GM12801 (cell line): ENCODE results near the gene ASCC1.

Experiments
- TF ChIP-seq, protein P1 (sequence below): IDR thresholded peaks from one replicate; pipeline ENCODE4 v1.5.1; 2011; ENCODE audit warnings: control low read depth; ENCODE audit not compliant: insufficient read length; ENCODE audit errors: extremely low read depth

Gene ASCC1

DNA sequence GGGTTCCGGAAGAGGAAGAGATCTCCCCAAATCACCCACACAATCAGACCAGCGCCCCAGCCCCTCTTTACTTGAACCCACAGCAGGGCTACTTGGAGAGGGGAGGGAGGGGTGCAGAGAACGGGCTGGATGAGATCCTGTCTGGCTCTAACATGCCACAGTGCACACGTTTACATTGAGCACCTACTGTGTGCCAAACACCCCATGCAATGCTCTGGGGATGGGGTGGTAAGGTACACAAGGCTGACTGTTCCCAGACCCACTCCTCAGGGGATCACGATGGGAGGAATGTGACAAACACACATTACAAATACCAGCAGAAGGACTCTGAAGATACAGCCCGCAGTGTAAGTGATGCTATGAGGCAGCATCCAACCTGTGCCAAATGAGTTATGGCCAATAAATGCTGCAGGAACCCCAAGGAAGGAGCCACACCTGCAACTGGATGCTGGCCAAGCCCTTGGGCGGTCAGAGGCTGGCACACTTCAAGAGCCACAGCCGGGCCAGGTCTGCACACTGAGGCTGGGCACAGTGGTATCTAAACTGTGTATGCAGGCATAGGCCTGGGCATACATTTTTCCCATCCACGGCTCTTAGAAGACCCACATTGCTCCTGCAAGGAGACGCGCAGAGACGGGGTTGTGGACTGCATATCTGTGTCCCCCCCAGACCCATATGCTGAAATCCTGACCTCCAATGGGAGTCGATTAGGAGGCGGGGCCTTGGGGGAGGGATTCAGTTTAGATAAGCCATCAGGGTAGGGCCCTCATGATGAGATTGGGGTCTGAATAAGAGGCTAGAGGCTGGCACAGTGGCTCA, 134.1 kb downstream of the ASCC1 start:
- TF ChIP-seq, protein P1, sequence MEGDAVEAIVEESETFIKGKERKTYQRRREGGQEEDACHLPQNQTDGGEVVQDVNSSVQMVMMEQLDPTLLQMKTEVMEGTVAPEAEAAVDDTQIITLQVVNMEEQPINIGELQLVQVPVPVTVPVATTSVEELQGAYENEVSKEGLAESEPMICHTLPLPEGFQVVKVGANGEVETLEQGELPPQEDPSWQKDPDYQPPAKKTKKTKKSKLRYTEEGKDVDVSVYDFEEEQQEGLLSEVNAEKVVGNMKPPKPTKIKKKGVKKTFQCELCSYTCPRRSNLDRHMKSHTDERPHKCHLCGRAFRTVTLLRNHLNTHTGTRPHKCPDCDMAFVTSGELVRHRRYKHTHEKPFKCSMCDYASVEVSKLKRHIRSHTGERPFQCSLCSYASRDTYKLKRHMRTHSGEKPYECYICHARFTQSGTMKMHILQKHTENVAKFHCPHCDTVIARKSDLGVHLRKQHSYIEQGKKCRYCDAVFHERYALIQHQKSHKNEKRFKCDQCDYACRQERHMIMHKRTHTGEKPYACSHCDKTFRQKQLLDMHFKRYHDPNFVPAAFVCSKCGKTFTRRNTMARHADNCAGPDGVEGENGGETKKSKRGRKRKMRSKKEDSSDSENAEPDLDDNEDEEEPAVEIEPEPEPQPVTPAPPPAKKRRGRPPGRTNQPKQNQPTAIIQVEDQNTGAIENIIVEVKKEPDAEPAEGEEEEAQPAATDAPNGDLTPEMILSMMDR: no peak

DNA sequence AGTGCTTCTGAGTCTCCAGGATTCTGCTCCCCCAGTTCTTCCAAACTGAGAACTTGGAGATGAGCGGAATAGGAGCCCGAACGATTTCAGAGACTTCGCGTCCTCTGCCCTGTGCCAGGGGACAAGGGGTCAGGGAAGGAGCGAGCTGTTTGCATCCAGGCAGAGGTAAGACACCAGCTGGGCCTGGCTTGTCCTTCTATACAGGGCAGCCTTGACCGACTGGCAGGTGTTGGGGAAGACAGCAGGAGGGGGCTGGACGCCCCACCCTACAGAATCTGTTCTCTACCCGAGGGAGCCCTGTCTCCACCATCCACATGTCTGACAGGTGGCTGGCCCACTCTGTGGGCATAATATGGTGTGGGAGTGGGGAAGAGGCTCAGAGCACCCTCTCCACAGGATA, 134.9 kb downstream of the ASCC1 start:
- TF ChIP-seq, protein P1: no peak

DNA sequence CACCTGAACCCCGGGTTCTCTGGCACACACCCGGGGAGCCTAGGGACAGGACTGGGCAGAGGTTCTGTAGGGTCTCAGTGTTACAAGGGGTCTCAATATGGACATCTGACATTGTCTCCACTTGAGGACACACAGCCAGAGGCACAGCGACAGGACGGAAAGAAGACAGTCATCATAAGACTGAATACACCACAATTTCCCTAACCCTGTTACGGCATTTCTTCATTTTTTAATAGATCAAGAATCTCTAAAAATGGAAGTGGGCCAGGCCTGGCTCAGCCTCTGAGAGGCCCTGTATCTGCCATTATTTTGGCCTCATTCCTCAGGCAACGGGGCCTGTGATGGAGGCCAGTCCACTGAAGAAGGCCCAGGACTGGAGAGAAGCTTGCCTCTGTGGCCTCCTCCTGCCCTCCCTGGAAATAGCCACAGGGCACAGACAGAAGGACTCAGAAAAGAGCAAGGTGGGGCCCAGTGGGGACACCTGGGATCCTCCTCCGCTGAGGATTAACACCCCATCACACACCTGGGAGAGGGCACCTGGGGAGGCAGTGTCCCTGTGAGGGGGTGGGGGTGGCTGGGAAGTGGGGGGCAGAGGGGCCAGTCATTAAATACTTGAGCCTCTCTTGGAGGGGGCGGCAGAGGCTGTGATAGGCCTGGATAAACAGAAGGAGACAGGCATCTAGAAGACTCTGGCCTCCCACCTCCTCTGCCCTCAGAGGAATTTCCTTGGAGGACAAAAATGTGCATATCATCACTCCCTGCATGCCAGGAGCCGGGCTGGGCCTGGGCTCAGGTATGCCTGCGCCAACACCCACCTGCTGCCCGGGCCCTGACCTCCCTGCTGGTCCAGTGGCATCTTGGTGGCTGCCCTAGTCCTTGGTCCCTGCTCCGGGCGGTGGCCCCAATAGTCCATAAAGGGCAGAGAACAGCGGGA, 135.8 kb downstream of the ASCC1 start:
- TF ChIP-seq, protein P1: no peak

DNA sequence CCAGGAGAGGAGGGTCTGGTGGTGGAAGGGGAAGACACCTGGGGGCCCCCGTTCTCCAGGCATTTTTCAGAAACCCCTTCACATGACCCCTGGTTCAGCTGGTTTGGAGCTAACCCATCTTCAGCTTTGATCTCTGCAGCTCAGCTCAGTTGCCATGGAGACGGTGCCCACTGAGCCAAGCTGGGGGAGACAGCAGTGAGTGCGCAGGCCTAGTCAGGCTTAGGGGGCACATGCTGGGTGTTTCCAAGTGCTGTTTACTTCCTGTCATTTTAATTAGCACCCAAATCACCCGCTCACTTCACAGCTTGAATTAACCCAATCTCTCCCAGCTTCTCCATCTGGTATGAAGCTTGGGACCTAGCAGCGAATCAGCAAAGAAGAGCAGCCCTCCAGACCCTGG, 136.7 kb downstream of the ASCC1 start:
- TF ChIP-seq, protein P1: no peak

DNA sequence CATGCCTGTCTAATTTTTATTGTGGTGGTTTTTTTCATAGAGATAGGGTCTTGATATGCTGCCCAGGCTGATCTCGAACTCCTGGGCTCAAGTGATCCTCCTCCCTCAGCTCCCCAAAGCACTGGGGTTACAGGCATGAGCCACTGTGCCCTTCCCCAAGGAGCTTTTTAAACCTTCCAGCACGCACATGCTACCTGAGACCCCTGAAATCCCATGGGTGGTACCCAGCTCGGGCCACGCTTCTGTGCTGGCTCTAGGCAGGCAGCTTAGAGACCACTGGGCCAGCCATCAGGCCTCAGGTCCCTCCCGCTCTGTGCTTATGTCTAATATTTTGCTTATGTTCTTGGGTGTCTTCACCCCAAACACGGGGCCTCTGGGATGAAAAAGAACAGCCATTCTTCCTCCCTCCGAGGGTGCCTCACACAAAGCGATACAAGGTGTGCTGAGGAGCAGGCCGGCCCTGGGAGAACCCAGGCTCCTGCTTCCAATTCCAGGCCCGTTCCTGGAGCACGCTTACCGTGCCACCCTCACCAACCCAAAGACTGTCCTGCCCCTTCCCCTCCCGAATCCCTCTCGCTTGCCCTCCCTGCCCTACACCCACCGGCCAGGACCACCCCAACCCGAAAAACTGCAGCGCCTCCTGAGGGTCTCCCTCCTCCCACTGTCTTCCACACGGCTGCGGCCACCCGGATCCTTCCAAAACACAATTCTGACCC, 138.6 kb downstream of the ASCC1 start:
- TF ChIP-seq, protein P1: no peak

DNA sequence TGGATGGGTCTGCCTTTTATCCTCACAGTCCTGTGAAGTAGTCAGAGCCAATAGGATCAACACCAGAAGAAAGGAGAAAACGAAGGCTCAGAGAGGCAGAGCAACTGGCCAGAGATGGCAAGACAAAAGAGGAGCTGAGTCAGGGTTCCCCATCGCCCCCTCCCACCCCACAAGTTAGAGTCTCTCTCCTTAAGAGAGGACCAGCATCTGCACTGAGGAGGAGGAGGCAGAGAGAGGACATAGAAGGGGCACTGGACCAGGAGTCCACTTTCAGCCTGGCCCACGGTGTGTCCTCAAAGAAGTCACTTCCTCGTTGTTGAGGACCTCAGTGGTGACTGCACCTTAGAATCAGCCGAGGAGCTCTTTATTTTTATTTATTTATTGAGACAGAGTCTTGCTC, 139.3 kb downstream of the ASCC1 start:
- TF ChIP-seq, protein P1: no peak

DNA sequence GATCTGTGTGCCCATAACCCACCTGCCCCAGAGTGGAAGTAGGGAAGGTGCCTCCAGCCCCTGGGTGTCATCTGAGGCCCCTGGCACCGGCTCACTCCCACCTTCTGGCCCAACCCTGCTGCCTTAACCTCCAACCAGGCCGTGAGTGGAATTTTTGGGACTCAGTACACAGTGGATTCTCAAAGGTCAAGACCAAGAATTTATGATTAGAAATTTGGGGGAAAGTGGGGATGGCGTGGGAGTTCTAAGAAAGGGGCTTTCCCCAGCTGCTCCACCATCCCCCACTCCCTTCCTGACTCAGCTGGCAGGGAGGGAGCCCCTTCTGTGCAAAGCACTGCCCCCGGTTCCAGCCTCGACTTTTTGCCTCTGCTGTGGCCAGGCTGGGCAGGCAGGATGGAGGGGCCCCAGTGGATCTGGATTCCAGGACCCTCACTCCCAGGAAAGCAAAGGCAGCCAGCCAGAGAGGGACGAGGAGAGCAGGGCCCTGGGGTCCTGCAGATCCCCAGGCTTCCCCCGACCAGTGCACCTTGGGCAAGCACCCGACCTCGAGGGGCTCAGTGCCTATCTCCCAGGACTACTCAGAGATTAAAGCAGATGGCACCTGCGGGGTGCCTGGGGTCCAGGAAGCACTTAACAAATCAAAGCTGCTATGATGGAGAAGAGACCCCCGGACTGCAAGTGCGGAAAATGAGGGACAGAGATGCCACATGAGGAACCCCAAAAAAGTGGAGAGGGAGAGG, 140.5 kb downstream of the ASCC1 start:
- TF ChIP-seq, protein P1: no peak
